Left lung (tissue), 10 donors: Measurements from ENCODE around the gene ADGRF4. TPM values are rescaled to one million over a fixed set of nuclear protein-coding genes. Genes with fewer than 3 reads are reported as not detected.
"Not testable (repeated sequence)": the region's sequence is repeated elsewhere in the genome, so short reads cannot be mapped to it uniquely, and the experiment has no call there.

ENCODE experiments used
- ATAC-seq: fragments of 200-7000 bp; cut with Tn5 transposase; one replicate; pipeline ENCODE4 v1.9.1; 2020; ENCODE audit warnings: moderate library complexity
- DNase-seq, 4 donors: peaks; one replicate each; pipeline ENCODE4 v3.0.0-alpha.2; 2013 to 2020
- H3K27ac ChIP-seq, 2 donors: fragments of 200-600 bp; sonication (generic) in 1 of 2; one replicate each; pipeline versions ENCODE4 v1.5.0 to v1.8.0; 2020 to 2021
- H3K27me3 ChIP-seq, 2 donors: fragments of 200-600 bp; sonication (generic) in 1 of 2; one replicate each; pipeline versions ENCODE4 v1.5.0 to v1.8.0; 2020 to 2021
- H3K36me3 ChIP-seq, 2 donors: fragments of 200-600 bp; sonication (generic) in 1 of 2; one replicate each; pipeline versions ENCODE4 v1.5.0 to v1.8.0; 2020 to 2021
- H3K4me1 ChIP-seq, 2 donors: fragments of 200-600 bp; one replicate each; pipeline ENCODE4 v1.8.0; 2021
- H3K4me3 ChIP-seq, 2 donors: fragments of 200-600 bp; sonication (generic) in 1 of 2; one replicate each; pipeline versions ENCODE4 v1.5.0 to v1.8.0; 2020 to 2021; ENCODE audit warnings: mild to moderate bottlenecking in 1 of 2
- H3K9me3 ChIP-seq, 2 donors: fragments of 200-600 bp; sonication (generic) in 1 of 2; one replicate each; pipeline versions ENCODE4 v1.5.0 to v1.8.0; 2020 to 2021
- CTCF ChIP-seq, 2 donors: fragments of 200-600 bp; sonication (generic) in 1 of 2; IDR thresholded peaks; one replicate each; pipeline versions ENCODE4 v1.5.0 to v1.8.0; 2021; ENCODE audit warnings: antibody characterized with exemption in 2 of 2
- intact Hi-C, 2 donors: fragments of 100-400 bp; cut with DNase I; formaldehyde crosslinking; loops; one replicate each; pipeline versions ENCODE4 v1.11.2 to v1.14.2; 2022
- polyA plus RNA-seq, 6 donors: library from polyadenylated mRNA; unstranded; fragments of 120-200 nt; gene quantifications; one replicate each; pipeline ENCODE4 v1.2.1, GENCODE V29; 2013; ENCODE audit not compliant: insufficient read length in 6 of 6
- total RNA-seq, 2 donors: library from RNA; stranded (reverse); fragmentation: NEBNext Ultra II Directional; extraction: Animal tissue kit (Norgen Biotek cat#: 25700); gene quantifications; one replicate each; pipeline ENCODE4 v1.2.1, GENCODE V29; 2021
- donor health status: DM: no; HTN: yes; CAD: no.
- donor health status: DM: no; HTN: no; CAD: no.

ADGRF4 gene
- total and polyA plus RNA-seq, 8 donors, result 0.08 to 0.55 (median 0.23) TPM

GRCh38 chr6:47737406-47737805 is 39.0 kb downstream of the ADGRF4 start:
- no peak overlapping the region for H3K27ac ChIP-seq
- no peak for DNase-seq
- ATAC-seq, result no peak
- TF ChIP-seq CTCF (IDR thresholded peaks at IDR 0.05), result no peak
- no peaks in the 10 kb centered on the region for H3K4me1 ChIP-seq
- no peak overlapping the region for H3K4me3 ChIP-seq
- no peaks in the 10 kb centered on the region for H3K27me3 ChIP-seq
- H3K36me3 ChIP-seq, result no peaks in the 10 kb centered on the region
- intact Hi-C loops, result no loop called here
- no peaks in the 10 kb centered on the region for H3K9me3 ChIP-seq

- Histone ChIP-seq H3K27ac (no peak overlapping the region), H3K9me3 (no peaks in the 10 kb centered on the region), H3K36me3 (no peaks in the 10 kb centered on the region), H3K4me3 (no peak overlapping the region), H3K27me3 (no peaks in the 10 kb centered on the region), H3K4me1 (no peaks in the 10 kb centered on the region)
- intact Hi-C loops, result no loop called here
- DNase-seq, result no peak
- ATAC-seq, result no peak
- no peak for TF ChIP-seq CTCF (IDR thresholded peaks at IDR 0.05)
Observed at GRCh38 chr6:47740714-47741113, 42.3 kb downstream of the ADGRF4 start.

- ATAC-seq, result peak; percentile 91
- H3K36me3 ChIP-seq, result no peaks in the 10 kb centered on the region
- no peak overlapping the region for H3K27ac ChIP-seq
- DNase-seq, result no peak
- no peak for TF ChIP-seq CTCF (IDR thresholded peaks at IDR 0.05)
- intact Hi-C loops, result no loop called here
- no peaks in the 10 kb centered on the region for H3K9me3 ChIP-seq
- H3K4me1 ChIP-seq, result no peaks in the 10 kb centered on the region
- H3K4me3 ChIP-seq, result no peak overlapping the region
- no peaks in the 10 kb centered on the region for H3K27me3 ChIP-seq
Observed at GRCh38 chr6:47741807-47742206, 43.4 kb downstream of the ADGRF4 start.

- Histone ChIP-seq H3K27ac (no peak overlapping the region), H3K36me3 (no peaks in the 10 kb centered on the region), H3K4me1 (no peaks in the 10 kb centered on the region), H3K27me3 (no peaks in the 10 kb centered on the region), H3K4me3 (no peak overlapping the region), H3K9me3 (no peaks in the 10 kb centered on the region)
- no peak for TF ChIP-seq CTCF (IDR thresholded peaks at IDR 0.05)
- ATAC-seq (no peak), DNase-seq (no peak)
- intact Hi-C loops, result no loop called here
Observed at GRCh38 chr6:47743744-47744143, 45.4 kb downstream of the ADGRF4 start.

GRCh38 chr6:47745269-47745668 is 46.9 kb downstream of the ADGRF4 start:
- H3K4me3 ChIP-seq, H3K27ac ChIP-seq, H3K9me3 ChIP-seq, H3K4me1 ChIP-seq, H3K27me3 ChIP-seq, DNase-seq, ATAC-seq, intact Hi-C loops, H3K36me3 ChIP-seq: not testable (repeated sequence)

GRCh38 chr6:47749757-47750156 is 51.4 kb downstream of the ADGRF4 start:
- ATAC-seq, result no peak
- Histone ChIP-seq H3K4me3 (no peak overlapping the region), H3K36me3 (no peaks in the 10 kb centered on the region), H3K4me1 (no peaks in the 10 kb centered on the region), H3K27ac (no peak overlapping the region), H3K27me3 (no peaks in the 10 kb centered on the region), H3K9me3 (peaks cover 0 to 4% of the 10 kb centered on the region in 2 donors)
- no peak for DNase-seq
- intact Hi-C loops, result no loop called here
- TF ChIP-seq CTCF (IDR thresholded peaks at IDR 0.05), result no peak
